Endothelial cell of umbilical vein (primary cell): ENCODE results near the gene CES4A. TPM values are rescaled to one million over a fixed set of nuclear protein-coding genes. Genes with fewer than 3 reads are reported as not detected.

Source experiments
- BruUV-seq: library from RNA; stranded (reverse); fragments of 400-500 nt; replicated peaks from 2 replicates; lab custom pipeline; 2021; lab: Mats Ljungman, UMichigan
- CTCF ChIA-PET: fragments of 300-600, 350-600 bp; sonication (Branson Sonifier 250); formaldehyde crosslinking; loops from one replicate; lab custom pipeline; 2021; ENCODE audit warnings: antibody characterized with exemption, inconsistent platforms; lab: Charles Lee
- POLR2A ChIA-PET: fragments of 300-600, 350-600 bp; sonication (Branson Sonifier 250); formaldehyde crosslinking; loops from one replicate; lab custom pipeline; 2021; ENCODE audit warnings: antibody characterized with exemption, inconsistent platforms; lab: Charles Lee
- DNase-seq: peaks from one replicate; pipeline ENCODE4 v3.0.0-alpha.2; 2011; ENCODE audit warnings: low read depth, low spot score
- FAIRE-seq: peaks from 2 replicates; lab custom pipeline; 2011; peaks lifted over from hg19 to GRCh38; lab: Jason Lieb, UNC
- H2AFZ ChIP-seq: 2 replicates; pipeline ENCODE4 v1.6.0; 2012; ENCODE audit warnings: low read depth, low read length, control low read depth, inconsistent platforms
- H3K27ac ChIP-seq: 2 replicates; pipeline ENCODE4 v1.5.1; 2011; ENCODE audit warnings: low read depth, mild to moderate bottlenecking, control low read depth, low read length, moderate library complexity; ENCODE audit not compliant: insufficient read depth
- H3K27me3 ChIP-seq, 2 experiments: 2 replicates each; pipeline versions ENCODE4 v1.6.0 to v1.6.1; 2011; ENCODE audit warnings: low read length in 2 of 2, mixed read lengths in 1 of 2; ENCODE audit not compliant: control insufficient read depth in 2 of 2, insufficient read depth in 2 of 2
- H3K36me3 ChIP-seq, 2 experiments: 2 replicates in 1 of 2; 3 replicates in 1 of 2; pipeline ENCODE4 v1.5.1; 2011; ENCODE audit warnings: low read length in 2 of 2, mild to moderate bottlenecking in 1 of 2, moderate library complexity in 1 of 2; ENCODE audit not compliant: control insufficient read depth in 2 of 2, insufficient read depth in 2 of 2; ENCODE audit errors: extremely low read depth in 1 of 2
- H3K4me1 ChIP-seq: 3 replicates; pipeline ENCODE4 v1.5.1; 2011; ENCODE audit warnings: mild to moderate bottlenecking, low read length; ENCODE audit not compliant: control insufficient read depth, insufficient read depth; ENCODE audit errors: extremely low read depth
- H3K4me2 ChIP-seq: 2 replicates; pipeline ENCODE4 v1.6.1; 2011; ENCODE audit warnings: low read length, control low read depth, mixed read lengths; ENCODE audit not compliant: insufficient read depth
- H3K4me3 ChIP-seq, 3 experiments: fragments of 200-600 bp in 1 of 3; sonication (generic), shearing (Covaris generic) in 1 of 3; replicated peaks in 1 of 3; 2 replicates each; pipeline ENCODE4 v1.5.1; 2011 to 2016; ENCODE audit warnings: control low read depth in 3 of 3, low read length in 3 of 3, mild to moderate bottlenecking in 2 of 3, inconsistent platforms in 1 of 3, low read depth in 1 of 3, moderate library complexity in 1 of 3; ENCODE audit not compliant: insufficient read depth in 1 of 3
- H3K79me2 ChIP-seq: 2 replicates; pipeline ENCODE4 v1.6.0; 2012; ENCODE audit warnings: low read length, inconsistent platforms; ENCODE audit not compliant: control insufficient read depth, insufficient read depth
- H3K9ac ChIP-seq: replicated peaks from 2 replicates; pipeline ENCODE3; 2011; ENCODE audit warnings: low read length, control low read depth; ENCODE audit not compliant: insufficient read depth; ENCODE audit errors: extremely low read depth
- H3K9me1 ChIP-seq: replicated peaks from 3 replicates; pipeline ENCODE4 v1.6.0; 2011; ENCODE audit warnings: mild to moderate bottlenecking, low read length; ENCODE audit not compliant: control insufficient read depth, insufficient read depth; ENCODE audit errors: extremely low read depth
- H3K9me3 ChIP-seq: replicated peaks from 2 replicates; pipeline ENCODE4 v1.5.1; 2012; ENCODE audit warnings: low read length, inconsistent platforms; ENCODE audit not compliant: control insufficient read depth, insufficient read depth
- H4K20me1 ChIP-seq: replicated peaks from 2 replicates; pipeline ENCODE3; 2011; ENCODE audit warnings: mild to moderate bottlenecking, low read length; ENCODE audit not compliant: control insufficient read depth, insufficient read depth; ENCODE audit errors: extremely low read depth
- EZH2 ChIP-seq: IDR thresholded peaks from 2 replicates; pipeline ENCODE4 v1.6.1; 2012; ENCODE audit warnings: borderline replicate concordance, low read depth, mild to moderate bottlenecking, moderate library complexity, low read length, inconsistent platforms; ENCODE audit not compliant: severe bottlenecking
- FOS ChIP-seq: IDR thresholded peaks from 2 replicates; pipeline ENCODE4 v1.6.1; 2011; ENCODE audit warnings: mild to moderate bottlenecking, low read length, moderate library complexity, borderline replicate concordance; ENCODE audit not compliant: insufficient read depth
- GATA2 ChIP-seq: IDR thresholded peaks from 2 replicates; pipeline ENCODE4 v1.7.0; 2011; ENCODE audit warnings: low read depth, mild to moderate bottlenecking, moderate library complexity, mixed read lengths, low read length; ENCODE audit not compliant: insufficient read length, insufficient read depth
- JUN ChIP-seq: IDR thresholded peaks from 2 replicates; pipeline ENCODE4 v1.6.1; 2011; ENCODE audit warnings: borderline replicate concordance, low read depth; ENCODE audit not compliant: insufficient read length, insufficient read depth
- MYC ChIP-seq: IDR thresholded peaks from one replicate; pipeline ENCODE4 v1.6.1; 2011; ENCODE audit warnings: mild to moderate bottlenecking, low read depth, low read length
- POLR2A ChIP-seq: IDR thresholded peaks from 2 replicates; pipeline ENCODE4 v1.6.1; 2012; ENCODE audit warnings: low read depth, mild to moderate bottlenecking, control low read depth, low read length
- POLR2AphosphoS5 ChIP-seq: IDR thresholded peaks from 2 replicates; pipeline ENCODE4 v1.6.1; 2012; ENCODE audit warnings: low read depth, mild to moderate bottlenecking, control low read depth, low read length, moderate library complexity; ENCODE audit not compliant: insufficient read depth
- dilution Hi-C: fragments of 300-500 bp; cut with MboI; formaldehyde crosslinking; loops from one replicate; pipeline ENCODE4 v1.15.0; 2019; ENCODE audit warnings: low sequenced_read_pairs; ENCODE audit not compliant: extremely low pct_ligation_motif_present
- intact Hi-C: fragments of 100-400 bp; cut with micrococcal nuclease; formaldehyde crosslinking; loops from one replicate; pipeline ENCODE4 v1.10.0; 2022
- polyA plus RNA-seq, 4 experiments: library from polyadenylated mRNA; depleted of rRNA in 3 of 4; stranded (reverse) in 3 of 4; unstranded in 1 of 4; fragments of >200 nt; gene quantifications; 2 replicates each; pipeline versions ENCODE4 v1.2.1 to v1.2.3, GENCODE V29; 2011 to 2012; ENCODE audit warnings: missing spikeins in 1 of 4
- total RNA-seq: library from RNA; stranded (reverse); gene quantifications from 2 replicates; pipeline ENCODE4 v1.2.3, GENCODE V29; 2021
- TF ChIP-seq, protein P1 (sequence below), 2 donors: IDR thresholded peaks; 1 replicate in 1 of 2; 2 replicates in 1 of 2; pipeline ENCODE4 v1.5.1; 2011; ENCODE audit warnings: low read length in 2 of 2, mild to moderate bottlenecking in 2 of 2, moderate library complexity in 2 of 2, control low read depth in 1 of 2, inconsistent platforms in 1 of 2, low read depth in 1 of 2; ENCODE audit not compliant: insufficient read depth in 1 of 2; ENCODE audit errors: extremely low read depth in 1 of 2
- TF ChIP-seq, protein P2 (sequence below): IDR thresholded peaks from 2 replicates; pipeline ENCODE4 v1.6.1; 2011; ENCODE audit not compliant: insufficient read depth, insufficient read length

CES4A gene
- total and polyA plus RNA-seq, 2 donors (not counting 3 experiments of a cell fraction or from before 2014, with no cell fraction given) = 5.4 to 13.3 TPM

DNA sequence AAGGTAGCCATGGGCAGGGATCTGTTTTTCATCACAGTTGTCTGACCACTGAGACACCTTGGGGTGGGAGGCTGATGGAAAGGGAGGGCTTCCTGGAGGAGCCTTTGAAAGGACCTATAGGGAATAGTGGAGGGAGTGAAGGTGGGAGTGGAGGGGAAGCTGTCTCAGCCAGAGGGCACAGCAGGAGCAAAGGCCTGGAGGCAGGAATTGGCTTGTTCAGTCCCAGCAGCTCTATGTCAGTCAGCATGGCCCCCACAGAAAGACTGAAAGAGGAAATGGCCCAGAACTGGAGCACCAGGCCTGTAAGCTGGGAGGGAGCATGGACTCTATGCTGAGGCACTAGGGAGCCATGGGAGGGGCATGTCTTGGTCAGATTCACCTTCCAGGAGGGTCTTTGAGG lies 27.8 kb downstream of the CES4A start:
- no peaks in the 10 kb centered on the region for H3K9me3 ChIP-seq
- H3K27ac ChIP-seq = no peak overlapping the region
- FAIRE-seq (no peak), DNase-seq (no peak)
- dilution Hi-C loops (no loop called here), intact Hi-C loops (no loop called here)
- H3K4me3 ChIP-seq = no peak overlapping the region
- TF ChIP-seq MYC = no peak
- no peak for TF ChIP-seq EZH2
- TF ChIP-seq, protein P1, sequence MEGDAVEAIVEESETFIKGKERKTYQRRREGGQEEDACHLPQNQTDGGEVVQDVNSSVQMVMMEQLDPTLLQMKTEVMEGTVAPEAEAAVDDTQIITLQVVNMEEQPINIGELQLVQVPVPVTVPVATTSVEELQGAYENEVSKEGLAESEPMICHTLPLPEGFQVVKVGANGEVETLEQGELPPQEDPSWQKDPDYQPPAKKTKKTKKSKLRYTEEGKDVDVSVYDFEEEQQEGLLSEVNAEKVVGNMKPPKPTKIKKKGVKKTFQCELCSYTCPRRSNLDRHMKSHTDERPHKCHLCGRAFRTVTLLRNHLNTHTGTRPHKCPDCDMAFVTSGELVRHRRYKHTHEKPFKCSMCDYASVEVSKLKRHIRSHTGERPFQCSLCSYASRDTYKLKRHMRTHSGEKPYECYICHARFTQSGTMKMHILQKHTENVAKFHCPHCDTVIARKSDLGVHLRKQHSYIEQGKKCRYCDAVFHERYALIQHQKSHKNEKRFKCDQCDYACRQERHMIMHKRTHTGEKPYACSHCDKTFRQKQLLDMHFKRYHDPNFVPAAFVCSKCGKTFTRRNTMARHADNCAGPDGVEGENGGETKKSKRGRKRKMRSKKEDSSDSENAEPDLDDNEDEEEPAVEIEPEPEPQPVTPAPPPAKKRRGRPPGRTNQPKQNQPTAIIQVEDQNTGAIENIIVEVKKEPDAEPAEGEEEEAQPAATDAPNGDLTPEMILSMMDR (IDR thresholded peaks at IDR 0.05; ENCODE audit: extremely low read depth in 1 of 2, insufficient read depth in 1 of 2, low read depth in 1 of 2, low read length in 2 of 2) = no peak
- no peak for TF ChIP-seq FOS
- no peak for TF ChIP-seq JUN
- TF ChIP-seq, protein P2, sequence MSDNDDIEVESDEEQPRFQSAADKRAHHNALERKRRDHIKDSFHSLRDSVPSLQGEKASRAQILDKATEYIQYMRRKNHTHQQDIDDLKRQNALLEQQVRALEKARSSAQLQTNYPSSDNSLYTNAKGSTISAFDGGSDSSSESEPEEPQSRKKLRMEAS = no peak
- TF ChIP-seq GATA2 = no peak
- no peak for TF ChIP-seq POLR2A
- TF ChIP-seq POLR2AphosphoS5 = no peak
- H3K36me3 ChIP-seq = no peaks in the 10 kb centered on the region
- no peaks in the 10 kb centered on the region for H3K9me1 ChIP-seq
- H3K9ac ChIP-seq = no peak overlapping the region
- H3K4me2 ChIP-seq = no peak overlapping the region
- no TSS peak for BruUV-seq
- no peaks in the 10 kb centered on the region for H3K79me2 ChIP-seq
- no peaks in the 10 kb centered on the region for H3K27me3 ChIP-seq
- H3K4me1 ChIP-seq = peaks cover 4% of the 10 kb centered on the region
- ChIA-PET POLR2A (no interaction called here), CTCF (interaction anchor here (1.2 to 9.1 kb wide), 5 partner anchors 15 to 138 kb away, joined by 4 to 302 read pairs (median 19); partner anchors contain the start of genes B3GNT9 and CES3)
- H2AFZ ChIP-seq = no peak overlapping the region
- H4K20me1 ChIP-seq = no peaks in the 10 kb centered on the region
